GM19452 (cell line): ENCODE data around the gene AAK1.
"Not testable (repeated sequence)": the region's sequence is repeated elsewhere in the genome, so short reads cannot be mapped to it uniquely, and the experiment has no call there.

Source experiments
- ATAC-seq: cut with Tn5 transposase; IDR thresholded peaks from one replicate; pipeline ENCODE4 v1.9.1; 2021; ENCODE audit not compliant: unreplicated experiment

The AAK1 gene

DNA sequence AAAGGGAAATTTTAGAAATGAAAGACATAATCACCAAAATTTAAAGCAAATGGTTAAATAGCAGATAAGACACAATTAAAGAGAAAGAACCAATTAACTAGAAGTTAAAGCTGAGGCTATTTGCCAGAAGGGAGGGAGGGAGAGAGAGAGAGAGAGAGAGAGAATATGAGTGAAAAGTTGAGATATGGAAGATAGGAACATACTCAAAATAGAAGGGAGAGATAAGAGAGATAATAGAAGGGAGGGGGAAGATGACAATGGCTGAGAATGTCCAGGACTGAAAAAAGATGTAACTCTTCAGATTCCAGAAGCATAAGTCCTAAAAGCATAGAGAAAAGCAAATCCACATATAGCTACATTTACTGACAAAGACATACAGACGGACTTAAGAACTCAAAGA lies 17.1 kb upstream of the AAK1 start:
- no peak for ATAC-seq

- no peak for ATAC-seq
These were observed 16.5 kb upstream of the AAK1 start for GRCh38 chr2:69659941-69660483.

GRCh38 chr2:69659349-69659748 lies 15.8 kb upstream of the AAK1 start:
- ATAC-seq, result no peak

DNA sequence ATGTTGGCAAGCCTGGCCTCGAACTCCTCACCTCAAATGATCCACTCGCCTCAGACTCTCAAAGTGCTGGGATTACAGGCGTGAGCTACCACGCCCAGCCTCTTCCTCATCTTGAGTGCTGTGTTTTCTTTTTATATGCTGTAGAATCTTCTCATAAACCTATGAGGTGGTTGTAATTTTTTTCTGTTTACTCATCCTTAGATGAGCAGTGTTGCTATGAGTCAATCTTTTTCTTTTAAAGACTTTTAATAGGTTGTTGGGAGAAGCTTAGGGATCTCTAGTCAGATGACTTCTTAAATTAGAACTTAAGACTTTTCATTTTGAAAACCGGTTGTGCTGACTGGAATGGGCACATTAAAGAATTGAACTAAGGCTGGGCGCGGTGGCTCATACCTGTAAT lies 8.7 kb upstream of the AAK1 start:
- no peak for ATAC-seq

DNA sequence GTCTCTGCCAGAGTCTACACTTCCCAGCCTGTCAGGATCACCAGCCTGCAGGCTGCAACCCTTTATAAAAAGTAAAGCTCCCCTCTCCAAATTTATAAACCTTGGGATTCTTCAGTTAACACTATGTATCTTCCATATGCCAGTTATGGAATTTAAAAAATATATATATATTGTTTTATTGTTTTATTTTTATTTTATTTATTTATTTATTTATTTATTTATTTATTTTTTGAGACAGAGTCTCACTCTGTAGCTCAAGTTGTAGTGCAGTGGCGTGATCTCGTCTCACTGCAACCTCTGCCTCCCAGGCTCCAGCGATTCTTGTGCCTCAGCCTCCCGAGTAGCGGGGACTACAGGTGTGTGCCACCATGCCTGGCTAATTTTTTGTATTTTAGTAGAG lies 3.7 kb upstream of the AAK1 start:
- not testable (repeated sequence) for ATAC-seq

DNA sequence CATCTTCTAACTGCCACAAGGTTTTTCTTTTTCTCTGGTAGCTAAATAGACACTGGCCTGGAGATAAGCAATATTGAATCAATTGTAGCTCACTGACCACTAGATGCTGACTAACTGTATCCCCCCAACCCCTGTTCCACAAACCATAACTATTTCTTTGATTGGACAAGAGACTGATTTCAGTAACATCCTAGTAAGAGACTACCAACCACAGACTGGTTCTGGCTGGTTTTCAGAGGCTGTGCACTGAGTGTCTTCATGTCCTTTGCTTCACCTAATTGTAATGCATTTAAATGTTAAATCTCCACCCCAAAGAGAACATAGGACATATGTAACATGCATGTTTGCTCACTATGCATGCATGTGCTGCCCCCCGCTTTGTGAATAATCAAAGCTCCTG lies 3.2 kb upstream of the AAK1 start:
- ATAC-seq, result no peak

- no peak for ATAC-seq
These were observed 2.4 kb upstream of the AAK1 start for GRCh38 chr2:69645921-69646320.

- no peak for ATAC-seq
These were observed 1.5 kb upstream of the AAK1 start for GRCh38 chr2:69645031-69645431.

DNA sequence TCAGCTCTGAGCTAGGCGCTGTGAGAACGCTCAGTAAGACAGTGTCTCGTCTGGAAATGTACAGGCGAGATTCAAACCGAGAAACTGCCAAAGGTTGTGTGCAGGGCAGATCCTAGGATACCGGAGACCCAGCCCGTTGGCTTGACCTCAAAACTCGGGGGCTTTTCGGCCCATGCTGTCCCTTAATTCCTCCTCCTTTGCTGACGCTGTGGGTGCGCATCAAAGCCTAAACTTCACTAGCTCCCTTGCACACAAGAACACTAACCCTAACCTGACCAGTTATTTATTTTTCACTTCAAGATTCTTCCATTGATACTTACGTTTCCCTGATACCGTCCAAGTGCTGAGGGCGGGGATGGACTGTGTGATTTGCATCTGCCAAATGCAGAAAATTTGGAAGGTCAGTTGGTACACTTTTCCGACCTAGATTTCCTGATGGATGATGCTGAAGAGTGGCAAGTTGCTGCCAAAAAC lies 1.0 kb upstream of the AAK1 start:
- no peak for ATAC-seq

- peak; percentile 2 for ATAC-seq
These were observed 584 bp downstream of the AAK1 start for GRCh38 chr2:69642709-69643601.

GRCh38 chr2:69641887-69642708 lies 1.4 kb downstream of the AAK1 start:
- no peak for ATAC-seq

DNA sequence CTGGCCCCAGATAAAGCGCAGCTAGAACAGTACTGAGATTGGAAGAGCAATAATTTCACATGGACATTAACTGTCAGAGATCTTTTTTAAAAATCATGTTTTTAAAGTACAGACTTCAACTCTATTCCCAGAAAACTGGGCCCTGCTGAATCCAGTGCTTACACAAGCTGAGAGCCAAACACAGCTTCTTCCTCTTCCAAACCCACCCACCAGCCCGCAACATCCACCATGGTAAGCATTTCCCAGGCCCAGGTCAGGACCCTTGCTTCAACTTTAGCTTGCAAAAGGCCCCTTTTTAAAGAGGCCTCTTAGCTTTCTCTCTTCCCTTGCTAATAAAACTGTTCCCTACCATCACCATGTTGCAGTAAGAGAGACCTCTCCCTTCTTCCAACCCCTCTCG lies 2.1 kb downstream of the AAK1 start:
- ATAC-seq, result no peak

- no peak for ATAC-seq
These were observed 4.3 kb downstream of the AAK1 start for GRCh38 chr2:69639266-69639665.

DNA sequence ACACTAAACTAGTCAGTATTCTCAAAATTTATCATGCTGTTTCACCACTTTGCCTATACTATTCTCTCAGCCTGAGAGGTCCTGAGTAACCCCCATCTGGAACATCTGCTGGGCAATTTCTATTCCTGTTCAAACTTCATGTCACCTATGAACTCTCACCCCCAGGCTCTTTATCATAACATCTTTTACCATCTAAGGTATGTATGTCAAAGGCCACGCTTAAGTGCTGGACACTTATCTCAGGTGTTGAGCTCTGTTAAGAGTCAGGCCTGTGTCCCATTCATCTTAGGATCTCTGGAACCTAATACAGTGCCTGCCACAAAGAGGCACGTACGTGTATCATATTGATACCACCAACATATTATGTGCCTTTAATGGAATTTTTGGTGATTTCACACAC lies 4.9 kb downstream of the AAK1 start:
- no peak for ATAC-seq

DNA sequence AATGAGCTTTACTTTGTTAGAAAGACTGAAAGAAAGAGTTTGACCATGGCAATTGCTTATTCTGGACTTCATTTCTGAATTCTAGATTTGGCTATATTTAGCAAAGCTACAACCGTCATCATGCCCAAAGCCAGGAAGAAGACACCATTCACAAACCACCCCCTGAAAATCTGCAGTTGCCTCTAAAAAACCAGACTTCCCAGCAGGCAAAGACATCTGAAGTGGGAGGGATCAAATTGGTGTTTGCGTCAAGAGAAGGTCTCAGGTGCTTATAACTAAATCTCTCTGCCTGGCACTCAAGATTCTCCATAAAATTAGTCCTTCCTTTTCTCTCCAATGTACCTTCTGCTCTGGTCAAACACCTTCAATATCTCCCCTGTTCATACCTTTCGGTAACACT lies 5.6 kb downstream of the AAK1 start:
- ATAC-seq, result no peak

DNA sequence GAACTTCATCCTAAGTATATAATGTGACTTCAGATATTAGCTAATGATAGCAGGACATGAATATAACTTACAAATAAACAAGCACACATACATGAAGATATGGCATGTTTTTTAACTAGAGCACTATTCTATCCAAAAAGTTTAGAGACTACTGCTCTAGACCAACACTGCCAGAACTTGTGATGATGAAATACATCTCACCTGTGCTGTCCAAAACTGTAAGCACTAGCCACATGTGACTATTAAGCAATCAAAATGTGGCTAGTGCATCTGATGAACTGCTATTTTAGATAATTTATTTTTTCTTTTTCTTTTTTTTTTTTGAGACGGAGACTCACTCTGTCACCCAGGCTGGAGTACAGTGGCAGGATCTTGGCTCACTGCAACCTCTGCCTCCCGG lies 7.1 kb downstream of the AAK1 start:
- no peak for ATAC-seq

- no peak for ATAC-seq
These were observed 8.1 kb downstream of the AAK1 start for GRCh38 chr2:69635432-69635831.

DNA sequence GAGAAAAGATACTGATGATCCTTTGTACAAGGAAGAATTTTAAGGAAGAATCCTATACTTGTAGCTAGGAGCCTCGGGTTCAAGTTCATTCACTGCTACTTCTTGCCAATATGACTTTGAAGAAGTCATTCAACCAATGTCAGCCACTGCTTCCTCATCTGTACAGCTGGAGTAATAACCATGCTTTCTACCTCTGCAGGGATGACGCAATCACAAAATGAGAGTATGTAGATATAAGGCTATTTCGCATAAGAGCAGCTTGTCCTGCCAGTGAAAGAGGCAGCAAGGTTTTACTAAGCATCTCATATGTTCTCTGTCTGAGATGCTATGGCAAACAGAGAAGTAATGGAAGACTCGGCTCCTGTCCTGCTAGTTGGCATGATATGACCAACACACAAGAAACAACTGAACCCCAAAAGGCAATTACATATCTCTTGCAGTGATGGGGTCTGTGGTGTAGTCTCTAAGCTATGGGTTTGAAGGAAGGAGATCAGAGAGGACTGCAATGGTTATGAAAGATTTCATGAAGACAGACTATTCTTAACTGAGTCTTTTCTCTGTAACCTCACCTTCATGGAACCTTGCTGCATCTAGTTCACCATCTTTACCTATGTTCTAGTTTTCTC lies 9.2 kb downstream of the AAK1 start:
- no peak for ATAC-seq

GRCh38 chr2:69631402-69631801 lies 12.1 kb downstream of the AAK1 start:
- no peak for ATAC-seq

- no peak for ATAC-seq
These were observed 13.5 kb downstream of the AAK1 start for GRCh38 chr2:69629921-69630608.
